DMS 273 (cell line): ENCODE measurements around the gene ARF1.
A peak's percentile ranks its signal among the peaks of the same experiment; 100 is the strongest.

Experiments
- DNase-seq: peaks from one replicate; lab custom pipeline; 2025; ENCODE audit not compliant: unreplicated experiment; lab: John Stamatoyannopoulos, UW

The ARF1 gene

GRCh38 chr1:228048659-228049298 lies 33.7 kb upstream of the ARF1 start:
- DNase-seq: no peak

GRCh38 chr1:228050571-228051231 lies 31.8 kb upstream of the ARF1 start:
- no peak for DNase-seq

DNA sequence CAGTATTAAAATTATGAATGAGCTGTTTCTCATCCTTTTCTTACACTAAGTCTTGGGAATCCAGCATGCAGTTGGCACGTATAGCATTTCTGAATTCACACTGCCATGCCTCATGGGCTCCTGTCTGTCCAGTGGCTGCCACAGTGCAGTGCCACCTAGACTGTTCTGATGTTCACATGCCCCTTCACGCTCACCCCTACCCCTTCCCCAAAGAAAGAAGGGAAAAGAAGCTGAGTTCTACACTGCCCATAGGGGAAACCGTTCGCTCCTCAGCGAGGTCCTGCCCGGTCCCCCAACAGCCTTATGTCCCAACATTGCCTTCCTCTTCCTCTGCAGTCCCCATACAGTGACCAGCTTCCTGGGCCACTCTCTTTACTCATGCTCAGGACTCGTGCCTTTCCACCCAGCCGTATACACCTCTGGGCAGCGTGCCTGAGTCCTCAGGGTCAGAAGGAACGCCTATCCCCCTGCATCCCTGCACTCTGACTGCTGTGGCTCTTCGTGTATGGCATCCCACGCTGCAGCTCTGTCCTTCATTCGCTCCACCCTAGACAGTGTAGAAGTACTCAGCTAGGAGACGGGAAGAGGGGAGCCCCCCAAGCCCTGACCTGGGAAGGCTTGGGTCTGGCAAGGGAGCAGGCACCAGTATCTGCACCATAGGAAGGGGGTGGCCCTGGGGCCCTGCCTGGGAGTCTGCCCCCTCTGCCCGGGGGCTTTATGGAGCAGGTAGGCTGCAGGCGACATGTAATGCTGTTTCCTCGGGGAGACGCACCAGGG lies 24.1 kb upstream of the ARF1 start:
- no peak for DNase-seq

GRCh38 chr1:228058949-228059633 lies 23.4 kb upstream of the ARF1 start:
- DNase-seq: peak; percentile 40

DNA sequence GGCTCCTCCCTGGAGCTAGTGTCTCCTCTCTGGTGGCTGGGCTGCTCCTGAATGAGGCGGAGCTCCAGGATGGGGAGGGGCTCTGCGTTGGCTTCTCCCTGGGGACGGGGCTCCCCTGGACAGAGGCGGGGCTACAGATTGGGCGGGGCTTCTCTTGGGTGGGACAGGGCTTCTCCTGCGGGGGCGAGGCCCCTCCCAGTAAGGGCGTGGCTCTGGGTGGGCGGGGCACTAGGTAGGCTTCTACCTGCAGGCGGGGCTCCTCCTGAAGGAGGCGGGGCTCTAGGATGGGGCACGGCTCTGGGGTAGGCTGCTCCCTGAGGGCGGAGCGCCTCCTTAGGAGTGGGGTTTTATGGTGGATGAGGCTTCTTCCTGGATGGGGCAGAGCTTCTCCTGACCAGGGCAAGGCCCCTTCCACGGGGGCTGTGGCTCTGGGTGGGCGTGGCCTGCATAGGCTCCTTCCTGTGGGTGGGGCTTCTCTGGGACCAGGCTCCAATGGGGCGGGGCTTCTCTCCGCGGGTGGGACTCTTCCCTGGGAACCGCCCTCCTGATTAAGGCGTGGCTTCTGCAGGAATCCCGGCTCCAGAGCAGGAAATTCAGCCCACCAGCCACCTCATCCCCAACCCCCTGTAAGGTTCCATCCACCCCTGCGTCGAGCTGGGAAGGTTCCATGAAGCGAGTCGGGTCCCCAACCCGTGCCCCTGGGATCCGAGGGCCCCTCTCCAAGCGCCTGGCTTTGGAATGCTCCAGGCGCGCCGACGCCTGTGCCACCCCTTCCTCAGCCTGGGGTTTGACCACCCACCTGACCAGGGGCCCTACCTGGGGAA lies 22.7 kb upstream of the ARF1 start:
- DNase-seq: peak; percentile 68

GRCh38 chr1:228060458-228061190 lies 21.9 kb upstream of the ARF1 start:
- DNase-seq: no peak

DNA sequence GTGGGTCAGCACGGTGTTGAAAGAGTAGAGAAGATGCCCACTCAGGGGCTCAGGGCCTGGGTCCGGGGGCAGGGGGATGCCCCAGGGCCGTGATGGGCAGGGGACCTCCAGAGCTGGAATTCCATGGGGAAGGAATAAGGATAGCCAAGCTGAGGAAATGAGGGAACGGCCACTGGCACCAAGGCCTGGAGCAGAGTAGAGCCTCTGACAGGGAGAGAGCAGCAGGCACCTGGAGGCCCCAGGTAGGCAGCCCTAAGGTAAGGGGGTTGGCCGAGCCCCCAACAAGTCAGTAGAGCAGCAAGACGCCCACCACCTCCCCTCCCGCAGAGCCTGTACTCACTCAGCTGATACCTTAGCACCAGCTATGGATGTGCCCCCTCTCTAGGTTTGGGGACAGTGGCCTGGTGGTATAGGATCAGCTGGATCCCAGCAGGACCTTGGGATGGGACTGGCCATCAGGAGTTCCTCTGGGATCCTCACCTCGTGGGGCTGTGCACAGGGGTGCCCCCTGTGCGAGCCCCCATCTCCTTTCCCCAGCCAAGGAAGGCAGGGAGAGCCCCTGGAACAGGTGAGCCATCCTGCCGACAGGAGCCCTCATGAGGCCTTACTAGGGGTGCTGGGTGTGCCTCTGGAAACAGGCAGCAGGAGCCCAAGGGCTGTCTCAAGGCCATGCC lies 21.0 kb upstream of the ARF1 start:
- DNase-seq: no peak

- DNase-seq: no peak
These were observed 20.3 kb upstream of the ARF1 start for GRCh38 chr1:228062085-228062791.

GRCh38 chr1:228062812-228063211 lies 19.7 kb upstream of the ARF1 start:
- peak; percentile 28 for DNase-seq

- no peak for DNase-seq
These were observed 19.0 kb upstream of the ARF1 start for GRCh38 chr1:228063251-228064191.

DNA sequence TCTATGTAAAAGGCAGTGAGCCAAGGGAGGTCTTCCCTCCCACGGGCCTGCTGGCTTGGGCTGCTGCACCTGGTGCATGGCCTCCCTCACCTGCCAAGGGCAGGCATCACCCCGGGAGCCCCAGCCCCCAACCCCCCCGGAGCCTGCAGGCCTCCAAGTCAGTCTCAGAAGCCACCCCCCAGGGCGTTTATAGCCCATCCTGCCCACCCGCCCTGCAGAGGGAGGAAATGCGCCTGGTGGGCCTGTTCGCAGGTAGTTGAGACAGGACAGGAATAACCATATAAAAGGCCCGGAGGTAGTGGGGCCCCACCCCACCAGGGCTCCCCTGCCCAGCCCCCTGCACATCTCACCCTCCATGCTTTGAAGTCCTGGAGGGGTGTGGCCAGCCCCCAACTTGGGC lies 18.2 kb upstream of the ARF1 start:
- DNase-seq: no peak

DNA sequence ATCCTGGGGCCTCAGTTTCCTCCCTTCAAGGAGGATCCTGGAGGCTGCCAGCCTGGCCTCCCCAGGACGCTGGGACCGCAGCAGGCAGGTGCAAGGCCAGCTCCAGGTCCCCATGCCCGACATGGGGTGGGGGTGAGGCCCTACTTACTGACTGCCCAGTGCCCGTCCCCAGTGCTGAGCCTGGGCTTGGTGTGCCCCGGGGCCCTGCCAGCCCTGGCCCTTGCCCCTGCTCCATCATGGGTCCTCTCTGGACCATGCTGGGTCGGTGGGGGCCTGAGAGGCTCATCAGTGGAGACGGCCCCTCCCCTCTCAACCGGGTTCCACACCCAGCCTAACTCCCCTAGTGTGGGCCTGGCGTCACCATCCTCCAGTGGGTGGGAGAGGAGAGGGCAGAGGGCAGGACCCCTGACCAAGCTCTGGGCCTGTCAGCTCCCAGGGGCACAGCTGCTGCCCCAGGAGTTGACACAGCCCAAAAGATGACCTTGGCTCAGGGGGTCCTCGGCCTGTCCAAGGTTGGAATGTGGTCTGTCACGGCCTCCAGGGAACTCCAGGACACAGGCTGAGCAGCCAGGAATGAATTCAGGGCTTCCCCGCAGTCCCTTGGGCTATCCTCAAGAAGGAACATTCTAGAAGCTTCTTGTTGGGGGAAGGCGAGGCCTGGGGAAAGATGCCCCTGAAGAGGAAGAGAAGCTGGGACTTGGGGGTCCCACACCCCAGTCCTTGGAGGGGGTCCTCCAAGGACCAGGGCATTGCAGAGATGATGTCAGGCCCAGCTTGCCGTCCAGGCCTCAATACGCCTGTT lies 17.6 kb upstream of the ARF1 start:
- DNase-seq: no peak

GRCh38 chr1:228065543-228066347 lies 16.8 kb upstream of the ARF1 start:
- no peak for DNase-seq

- DNase-seq: no peak
These were observed 16.1 kb upstream of the ARF1 start for GRCh38 chr1:228066416-228066815.

DNA sequence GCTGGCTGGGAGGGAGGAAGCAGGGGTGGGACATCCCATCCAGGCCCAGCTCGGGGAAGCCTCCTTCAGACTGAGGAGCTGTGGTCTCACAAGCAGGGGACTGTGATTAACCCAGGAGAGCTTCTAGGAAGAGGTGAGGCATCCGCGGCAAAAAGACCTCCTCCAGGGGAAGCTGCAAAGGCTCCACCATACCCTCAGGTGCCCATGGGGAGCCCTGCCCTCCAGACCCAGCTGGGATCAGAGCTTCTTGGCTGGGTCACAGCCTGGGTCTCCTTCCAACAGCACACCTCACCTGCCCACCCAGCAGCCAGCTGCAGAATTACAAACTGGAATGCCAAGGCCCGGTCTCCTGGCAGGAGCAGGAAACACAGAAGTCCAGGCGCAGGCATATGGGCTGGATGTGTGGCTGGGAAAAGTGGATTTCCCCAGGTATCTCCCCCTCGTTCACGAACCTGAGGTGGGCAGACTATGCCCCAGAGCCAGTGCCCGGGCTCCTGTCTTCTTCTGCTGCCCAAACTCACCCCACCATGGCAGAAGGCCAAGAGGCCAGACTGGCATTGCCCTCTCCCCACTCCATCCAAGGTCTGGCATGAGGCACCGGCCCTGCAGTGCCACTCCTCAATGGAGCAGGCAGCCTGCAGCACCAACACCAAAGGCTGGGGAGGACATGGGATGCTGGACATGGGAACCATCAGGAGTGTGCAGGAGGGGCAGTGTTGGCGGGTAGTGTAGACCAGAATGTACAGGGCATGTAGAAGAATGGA lies 15.4 kb upstream of the ARF1 start:
- DNase-seq: no peak
